ENCODE measurements around the gene CDK14. TPM values are rescaled to one million over a fixed set of nuclear protein-coding genes. Genes with fewer than 3 reads are reported as not detected.

CDK14 gene
- total and polyA plus RNA-seq, 9 donors = 12.6 to 54.1 (median 43.8) TPM

- H3K9me3 ChIP-seq = no peaks in the 10 kb centered on the region
- H3K27ac ChIP-seq = no peak overlapping the region
- H3K27me3 ChIP-seq = no peaks in the 10 kb centered on the region
- TF ChIP-seq EP300 (IDR thresholded peaks at IDR 0.05) (no peak), POLR2A (IDR thresholded peaks at IDR 0.05) (no peak), CTCF (IDR thresholded peaks at IDR 0.05) (no peak)
- H3K4me3 ChIP-seq = no peak overlapping the region
- no peak for DNase-seq
- no peaks in the 10 kb centered on the region for H3K4me1 ChIP-seq (ENCODE audit: insufficient read depth)
- no peaks in the 10 kb centered on the region for H3K36me3 ChIP-seq
- intact Hi-C loops (cut with DNase I) = no loop called here
Observed at GRCh38 chr7:91181949-91182348, 585.8 kb downstream of the CDK14 start.

GRCh38 chr7:91182819-91183764, 587.0 kb downstream of the CDK14 start:
- no peak overlapping the region for H3K4me3 ChIP-seq
- TF ChIP-seq POLR2A (IDR thresholded peaks at IDR 0.05) (no peak), CTCF (IDR thresholded peaks at IDR 0.05) (no peak), EP300 (IDR thresholded peaks at IDR 0.05) (no peak)
- H3K36me3 ChIP-seq = no peaks in the 10 kb centered on the region
- H3K9me3 ChIP-seq = no peaks in the 10 kb centered on the region
- no peaks in the 10 kb centered on the region for H3K4me1 ChIP-seq (ENCODE audit: insufficient read depth)
- intact Hi-C loops (cut with DNase I) = no loop called here
- H3K27me3 ChIP-seq = no peaks in the 10 kb centered on the region
- no peak overlapping the region for H3K27ac ChIP-seq
- WGBS, 3 donors = 24 to 42% (median 41%) methylated on average over 5 of the region's 5 CpGs
- no peak for DNase-seq

- H3K27ac ChIP-seq = no peak overlapping the region
- no peaks in the 10 kb centered on the region for H3K4me1 ChIP-seq (ENCODE audit: insufficient read depth)
- no peak for TF ChIP-seq CTCF (IDR thresholded peaks at IDR 0.05)
- no peaks in the 10 kb centered on the region for H3K9me3 ChIP-seq
- intact Hi-C loops (cut with DNase I) = no loop called here
- WGBS, 3 donors = 96 to 99% (median 99%) methylated on average over 2 of the region's 2 CpGs
- DNase-seq = no peak
- no peaks in the 10 kb centered on the region for H3K36me3 ChIP-seq
- H3K4me3 ChIP-seq = no peak overlapping the region
- no peaks in the 10 kb centered on the region for H3K27me3 ChIP-seq
Observed at GRCh38 chr7:91185771-91186170, 589.6 kb downstream of the CDK14 start.

GRCh38 chr7:91187061-91187460, 590.9 kb downstream of the CDK14 start:
- TF ChIP-seq CTCF (IDR thresholded peaks at IDR 0.05) = no peak
- no peak for TF ChIP-seq EP300 (IDR thresholded peaks at IDR 0.05)
- no peak for TF ChIP-seq POLR2A (IDR thresholded peaks at IDR 0.05)
- intact Hi-C loops (cut with DNase I) = no loop called here
- H3K27me3 ChIP-seq = no peaks in the 10 kb centered on the region
- no peak overlapping the region for H3K4me3 ChIP-seq
- peaks cover 2% of the 10 kb centered on the region for H3K4me1 ChIP-seq (ENCODE audit: insufficient read depth)
- no peak for DNase-seq
- no peaks in the 10 kb centered on the region for H3K36me3 ChIP-seq
- no peak overlapping the region for H3K27ac ChIP-seq
- H3K9me3 ChIP-seq = no peaks in the 10 kb centered on the region
- WGBS, 3 donors = 36 to 67% (median 48%) methylated on average over 2 of the region's 2 CpGs

Data from ovary (tissue), 9 donors.